Testis (tissue), 2 donors: ENCODE results near the gene STUM.

Experiments
- CTCF ChIP-seq, 3 experiments: fragments of 450-650 bp in 2 of 3; fragments of 200-600 bp in 1 of 3; sonication (generic) in 1 of 3; IDR thresholded peaks; one replicate each; pipeline ENCODE4 v1.5.1; 2016 to 2019; ENCODE audit warnings: antibody characterized with exemption in 3 of 3, mild to moderate bottlenecking in 2 of 3, moderate library complexity in 1 of 3
- POLR2A ChIP-seq: fragments of 450-650 bp; IDR thresholded peaks from one replicate; pipeline ENCODE4 v1.6.1; 2017; ENCODE audit warnings: antibody characterized with exemption, mild to moderate bottlenecking, moderate library complexity

- TF ChIP-seq CTCF (IDR thresholded peaks at IDR 0.05) (no peak), POLR2A (no peak)
Observed at GRCh38 chr1:226568077-226568831, 19.7 kb downstream of the STUM start.
